Coronary artery (tissue), 2 donors: Measurements from ENCODE around the gene KDM6B.

Experiments
- DNase-seq: peaks from one replicate; pipeline ENCODE4 v3.0.0-alpha.2; 2017; ENCODE audit warnings: low spot score
- H3K27ac ChIP-seq, 2 donors: fragments of 200-600 bp; sonication (generic); one replicate each; pipeline ENCODE4 v1.5.1; 2016 to 2019
- H3K4me3 ChIP-seq: fragments of 200-600 bp; sonication (generic); 2 replicates; pipeline ENCODE4 v1.5.1; 2016; ENCODE audit warnings: mild to moderate bottlenecking, moderate library complexity
- TF ChIP-seq, protein P1 (sequence below): fragments of 200-600 bp; sonication (generic); IDR thresholded peaks from one replicate; pipeline ENCODE4 v1.5.1; 2019; ENCODE audit warnings: antibody characterized with exemption

Gene KDM6B

DNA sequence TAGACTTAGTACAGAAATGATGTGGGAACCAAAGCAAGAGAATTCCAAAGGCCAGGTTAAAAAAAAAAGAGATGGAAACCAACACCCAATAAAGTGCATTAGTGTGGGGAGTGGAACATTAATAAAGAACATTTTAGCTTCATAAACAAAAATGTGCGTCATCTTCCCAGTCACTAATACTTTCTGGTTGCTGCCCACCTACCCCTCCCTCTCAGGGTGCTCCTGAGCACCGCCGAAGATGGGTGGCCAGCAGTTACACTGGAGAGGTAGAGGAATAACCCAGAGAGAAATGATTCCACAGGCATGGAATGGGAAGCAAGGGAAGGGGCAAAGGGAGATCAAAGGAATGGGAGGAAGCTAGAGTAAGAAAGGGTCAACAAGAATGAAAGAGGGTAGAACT is 48.6 kb downstream of the KDM6B start:
- TF ChIP-seq, protein P1, sequence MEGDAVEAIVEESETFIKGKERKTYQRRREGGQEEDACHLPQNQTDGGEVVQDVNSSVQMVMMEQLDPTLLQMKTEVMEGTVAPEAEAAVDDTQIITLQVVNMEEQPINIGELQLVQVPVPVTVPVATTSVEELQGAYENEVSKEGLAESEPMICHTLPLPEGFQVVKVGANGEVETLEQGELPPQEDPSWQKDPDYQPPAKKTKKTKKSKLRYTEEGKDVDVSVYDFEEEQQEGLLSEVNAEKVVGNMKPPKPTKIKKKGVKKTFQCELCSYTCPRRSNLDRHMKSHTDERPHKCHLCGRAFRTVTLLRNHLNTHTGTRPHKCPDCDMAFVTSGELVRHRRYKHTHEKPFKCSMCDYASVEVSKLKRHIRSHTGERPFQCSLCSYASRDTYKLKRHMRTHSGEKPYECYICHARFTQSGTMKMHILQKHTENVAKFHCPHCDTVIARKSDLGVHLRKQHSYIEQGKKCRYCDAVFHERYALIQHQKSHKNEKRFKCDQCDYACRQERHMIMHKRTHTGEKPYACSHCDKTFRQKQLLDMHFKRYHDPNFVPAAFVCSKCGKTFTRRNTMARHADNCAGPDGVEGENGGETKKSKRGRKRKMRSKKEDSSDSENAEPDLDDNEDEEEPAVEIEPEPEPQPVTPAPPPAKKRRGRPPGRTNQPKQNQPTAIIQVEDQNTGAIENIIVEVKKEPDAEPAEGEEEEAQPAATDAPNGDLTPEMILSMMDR, result no peak
- peak; percentile 28 for DNase-seq
- Histone ChIP-seq H3K27ac (peak overlapping the region in 1 of 2 donors; percentile 21), H3K4me3 (no peak overlapping the region)
